Neural progenitor cell (in vitro differentiated cells): Measurements from ENCODE around the gene GNG12. TPM values are rescaled to one million over a fixed set of nuclear protein-coding genes. Genes with fewer than 3 reads are reported as not detected.

Experiments used
- DNase-seq: peaks from one replicate; pipeline ENCODE4 v3.0.0-alpha.2; 2016; ENCODE audit warnings: low spot score
- H2AFZ ChIP-seq: fragments of 200-600 bp; sonication (generic); replicated peaks from 2 replicates; pipeline ENCODE4 v1.6.1; 2016; ENCODE audit warnings: antibody characterized with exemption
- H3F3A ChIP-seq: fragments of 200-600 bp; sonication (generic); 2 replicates; pipeline ENCODE4 v1.6.1; 2016; ENCODE audit warnings: antibody characterized with exemption, low read depth
- H3K27ac ChIP-seq: fragments of 200-600 bp; sonication (generic); 2 replicates; pipeline ENCODE4 v1.5.1; 2016; ENCODE audit warnings: mild to moderate bottlenecking
- H3K27me3 ChIP-seq: fragments of 200-600 bp; sonication (generic); 2 replicates; pipeline ENCODE4 v1.6.1; 2016; ENCODE audit warnings: mild to moderate bottlenecking, moderate library complexity
- H3K36me3 ChIP-seq: fragments of 200-600 bp; sonication (generic); 2 replicates; pipeline ENCODE4 v1.5.1; 2016
- H3K4me1 ChIP-seq: fragments of 200-600 bp; sonication (generic); 2 replicates; pipeline ENCODE4 v1.6.1; 2016; ENCODE audit warnings: mixed run types
- H3K4me2 ChIP-seq: fragments of 200-600 bp; sonication (generic); 2 replicates; pipeline ENCODE4 v1.6.1; 2016
- H3K4me3 ChIP-seq: fragments of 200-600 bp; sonication (generic); 2 replicates; pipeline ENCODE4 v1.5.1; 2016
- H3K79me2 ChIP-seq: fragments of 200-600 bp; sonication (generic); 2 replicates; pipeline ENCODE4 v1.6.1; 2016; ENCODE audit warnings: low read depth
- H3K9ac ChIP-seq: fragments of 200-600 bp; sonication (generic); 2 replicates; pipeline ENCODE4 v1.6.1; 2016
- H3K9me3 ChIP-seq: fragments of 200-600 bp; sonication (generic); 2 replicates; pipeline ENCODE4 v1.5.1; 2016; ENCODE audit warnings: low read depth
- H4K20me1 ChIP-seq: fragments of 200-600 bp; sonication (generic); 2 replicates; pipeline ENCODE4 v1.6.1; 2016; ENCODE audit warnings: low read depth
- H3K27ac Mint-ChIP-seq: 3 replicates; pipeline ENCODE4 v1.8.0; 2021; ENCODE audit warnings: mixed read lengths
- H3K27me3 Mint-ChIP-seq: 2 replicates; pipeline ENCODE4 v1.8.0; 2022; ENCODE audit warnings: low read depth, mild to moderate bottlenecking, inconsistent platforms, moderate library complexity, mixed read lengths; ENCODE audit not compliant: insufficient read depth
- H3K36me3 Mint-ChIP-seq: 3 replicates; pipeline ENCODE4 v1.8.0; 2021; ENCODE audit warnings: mixed read lengths
- H3K4me1 Mint-ChIP-seq: 3 replicates; pipeline ENCODE4 v1.8.0; 2021; ENCODE audit warnings: mixed read lengths
- H3K4me3 Mint-ChIP-seq: 3 replicates; pipeline ENCODE4 v1.8.0; 2021; ENCODE audit warnings: mild to moderate bottlenecking, moderate library complexity, mixed read lengths
- H3K9me3 Mint-ChIP-seq: 3 replicates; pipeline ENCODE4 v1.8.0; 2020; ENCODE audit warnings: mixed read lengths
- CTCF ChIP-seq: fragments of 200-600 bp; sonication (generic); IDR thresholded peaks from 2 replicates; pipeline ENCODE4 v1.5.1; 2017; ENCODE audit warnings: antibody characterized with exemption, mild to moderate bottlenecking
- EZH2 ChIP-seq: fragments of 200-600 bp; sonication (generic); IDR thresholded peaks from 2 replicates; pipeline ENCODE4 v1.6.1; 2017; ENCODE audit warnings: antibody characterized with exemption, mild to moderate bottlenecking, moderate library complexity
- EZH2phosphoT487 ChIP-seq: fragments of 200-600 bp; sonication (generic); IDR thresholded peaks from 2 replicates; pipeline ENCODE4 v1.6.1; 2017; ENCODE audit warnings: antibody characterized with exemption
- total RNA-seq: library from RNA; depleted of rRNA; stranded (reverse); fragments of >200 nt; gene quantifications from 2 replicates; pipeline ENCODE4 v1.2.3, GENCODE V29; 2015; ENCODE audit warnings: low replicate concordance

The GNG12 gene
- total RNA-seq: 30.3 and 44.5 TPM in 2 replicates

- Histone ChIP-seq H3K4me1 (peaks cover 33% of the 10 kb centered on the region), H3K9me3 (no peaks in the 10 kb centered on the region), H3K4me2 (peak within 1 kb of the TSS; percentile 87), H3K36me3 (no peaks in the 10 kb centered on the region), H3K9ac (no peak within 1 kb of the TSS), H3K79me2 (peaks cover 25% of the 10 kb centered on the region), H3K4me3 (peak within 1 kb of the TSS; percentile 79), H2AFZ (peak within 1 kb of the TSS; percentile 99), H3F3A (peaks cover 26% of the 10 kb centered on the region), H4K20me1 (no peaks in the 10 kb centered on the region), H3K27me3 (peaks cover 45% of the 10 kb centered on the region), H3K27ac (no peak within 1 kb of the TSS)
- H3K9me3 Mint-ChIP-seq: no peaks in the 10 kb centered on the region
- H3K4me1 Mint-ChIP-seq: peaks cover 33% of the 10 kb centered on the region
- peak within 1 kb of the TSS; percentile 95 for H3K4me3 Mint-ChIP-seq
- peaks cover 5% of the 10 kb centered on the region for H3K36me3 Mint-ChIP-seq
- peaks cover 4% of the 10 kb centered on the region for H3K27me3 Mint-ChIP-seq
- H3K27ac Mint-ChIP-seq: peak within 1 kb of the TSS; percentile 99
- DNase-seq: peak; percentile 87
- TF ChIP-seq CTCF: no peak
- no peak for TF ChIP-seq EZH2
- TF ChIP-seq EZH2phosphoT487: no peak
Observed at GRCh38 chr1:67832737-67833601, at the start of gene GNG12. Gene GNG12, minus strand, starts transcription at chr1:67833467. Its CDS starts 125,781 bp downstream, at chr1:67707686.

GRCh38 chr1:67882196-67882958, 49.1 kb upstream of the GNG12 start:
- TF ChIP-seq EZH2phosphoT487: no peak
- no peak for TF ChIP-seq EZH2
- TF ChIP-seq CTCF: no peak
- no peak overlapping the region for H3K4me3 Mint-ChIP-seq

GRCh38 chr1:67880056-67880601, 46.9 kb upstream of the GNG12 start:
- Mint-ChIP-seq H3K9me3 (peaks cover 2% of the 10 kb centered on the region), H3K36me3 (no peaks in the 10 kb centered on the region), H3K4me1 (peaks cover 4% of the 10 kb centered on the region), H3K4me3 (no peak overlapping the region), H3K27me3 (no peaks in the 10 kb centered on the region), H3K27ac (no peak overlapping the region)
- Histone ChIP-seq H3K9me3 (no peaks in the 10 kb centered on the region), H2AFZ (no peak overlapping the region), H3K36me3 (no peaks in the 10 kb centered on the region), H4K20me1 (no peaks in the 10 kb centered on the region), H3K9ac (no peak overlapping the region), H3K4me2 (no peak overlapping the region), H3K79me2 (no peaks in the 10 kb centered on the region), H3K27ac (no peak overlapping the region), H3K4me3 (no peak overlapping the region), H3K4me1 (peaks cover under 1% of the 10 kb centered on the region), H3K27me3 (no peaks in the 10 kb centered on the region), H3F3A (no peaks in the 10 kb centered on the region)
- TF ChIP-seq CTCF: no peak
- TF ChIP-seq EZH2phosphoT487: no peak
- no peak for TF ChIP-seq EZH2
- DNase-seq: no peak

More at GRCh38 chr1:67882196-67882958, 49.1 kb upstream of the GNG12 start:
- H3K36me3 Mint-ChIP-seq: no peaks in the 10 kb centered on the region
- Histone ChIP-seq H3K4me1 (peaks cover 5% of the 10 kb centered on the region), H3K36me3 (no peaks in the 10 kb centered on the region), H3K27me3 (no peaks in the 10 kb centered on the region), H3K27ac (no peak overlapping the region), H4K20me1 (no peaks in the 10 kb centered on the region), H3K9me3 (no peaks in the 10 kb centered on the region), H3K9ac (no peak overlapping the region), H2AFZ (no peak overlapping the region), H3K79me2 (no peaks in the 10 kb centered on the region), H3K4me2 (no peak overlapping the region), H3F3A (no peaks in the 10 kb centered on the region), H3K4me3 (no peak overlapping the region)
- DNase-seq: no peak
- H3K27me3 Mint-ChIP-seq: no peaks in the 10 kb centered on the region
- peaks cover 4% of the 10 kb centered on the region for H3K4me1 Mint-ChIP-seq
- H3K27ac Mint-ChIP-seq: no peak overlapping the region
- no peaks in the 10 kb centered on the region for H3K9me3 Mint-ChIP-seq
